Head of caudate nucleus (tissue), 42 donors: ENCODE results near the gene SLC16A5.

ENCODE experiments used
- DNase-seq, 42 donors: peaks; one replicate each; pipeline versions ENCODE4 v3.0.0 to v3.0.0-alpha.2; 2020 to 2021; ENCODE audit warnings: mixed read lengths in 7 of 42
- intact Hi-C: fragments of 100-400 bp; cut with DNase I; formaldehyde crosslinking; loops from one replicate; pipeline ENCODE4 v1.15.0; 2022

The SLC16A5 gene

GRCh38 chr17:75144816-75145512, 57.2 kb downstream of the SLC16A5 start:
- peak in 1 of 42 donors; percentile 12 for DNase-seq

GRCh38 chr17:75146592-75146991, 58.8 kb downstream of the SLC16A5 start:
- no peak for DNase-seq
- intact Hi-C loops = no loop called here

More at GRCh38 chr17:75144816-75145512, 57.2 kb downstream of the SLC16A5 start:
- intact Hi-C loops = no loop called here

GRCh38 chr17:75147878-75148546, 60.3 kb downstream of the SLC16A5 start:
- DNase-seq = peak in 1 of 42 donors; percentile 18
- intact Hi-C loops = no loop called here

- no peak for DNase-seq
Observed at GRCh38 chr17:75151930-75152329, 64.2 kb downstream of the SLC16A5 start.

GRCh38 chr17:75152523-75152921, 64.8 kb downstream of the SLC16A5 start:
- intact Hi-C loops = loop anchor here (5.0 kb wide), 1 partner anchor 35 kb away; no protein-coding TSS in a partner anchor
- DNase-seq = no peak

More at GRCh38 chr17:75151930-75152329, 64.2 kb downstream of the SLC16A5 start:
- intact Hi-C loops = loop anchor here (5.0 kb wide), 1 partner anchor 35 kb away; no protein-coding TSS in a partner anchor

- intact Hi-C loops = loop anchor here (5.0 kb wide), 1 partner anchor 36 kb away; no protein-coding TSS in a partner anchor
- peak in 25 of 42 donors; percentile 10 to 57 (median 29) for DNase-seq
Observed at GRCh38 chr17:75152922-75153779, 65.4 kb downstream of the SLC16A5 start.

GRCh38 chr17:75153780-75154194, 66.0 kb downstream of the SLC16A5 start:
- DNase-seq = peak in 22 of 42 donors; percentile 6 to 53 (median 24)
- intact Hi-C loops = loop anchor here (5.0 kb wide), 1 partner anchor 36 kb away; no protein-coding TSS in a partner anchor

GRCh38 chr17:75154195-75155106, 66.7 kb downstream of the SLC16A5 start, which contains the start of gene JPT1:
JPT1 (minus strand) TSS chr17:75154512; CDS start chr17:75154397, 115 bp downstream.
- peak; percentile 91 to 99 (median 96) for DNase-seq
- intact Hi-C loops = loop anchor here (5.0 kb wide), 1 partner anchor 37 kb away; no protein-coding TSS in a partner anchor

GRCh38 chr17:75155191-75155601, 67.4 kb downstream of the SLC16A5 start:
- intact Hi-C loops = no loop called here
- DNase-seq = no peak
